ENCODE measurements around the gene MUC5AC.
"Not testable (repeated sequence)": the region's sequence is repeated elsewhere in the genome, so short reads cannot be mapped to it uniquely, and the experiment has no call there.

MUC5AC gene

GRCh38 chr11:1209371-1210057 is 51.8 kb downstream of the MUC5AC start:
- no peak for DNase-seq

- no peak for DNase-seq
Measured at GRCh38 chr11:1211838-1212237, 54.1 kb downstream of the MUC5AC start.

- DNase-seq: not testable (repeated sequence)
Measured at GRCh38 chr11:1215826-1216225, 58.1 kb downstream of the MUC5AC start.

- DNase-seq: no peak
Measured at GRCh38 chr11:1217151-1217550, 59.4 kb downstream of the MUC5AC start.

- DNase-seq: no peak
Measured at GRCh38 chr11:1218256-1218787, 60.6 kb downstream of the MUC5AC start.

GRCh38 chr11:1218788-1219445 is 61.2 kb downstream of the MUC5AC start:
- no peak for DNase-seq

- no peak for DNase-seq
Measured at GRCh38 chr11:1219446-1219833, 61.7 kb downstream of the MUC5AC start.

GRCh38 chr11:1219834-1220815 is 62.4 kb downstream of the MUC5AC start:
- DNase-seq: no peak

- DNase-seq: no peak
Measured at GRCh38 chr11:1220941-1221721, 63.4 kb downstream of the MUC5AC start.

GRCh38 chr11:1221848-1222311 is 64.1 kb downstream of the MUC5AC start:
- no peak for DNase-seq

- no peak for DNase-seq
Measured at GRCh38 chr11:1222491-1223345, 65.0 kb downstream of the MUC5AC start, which contains the start of gene MUC5B. Gene MUC5B, plus strand, starts transcription at chr11:1223066. Its CDS starts 58 bp downstream, at chr11:1223124.

GRCh38 chr11:1223346-1224110 is 65.8 kb downstream of the MUC5AC start:
- DNase-seq: no peak

- no peak for DNase-seq
Measured at GRCh38 chr11:1224111-1224490, 66.3 kb downstream of the MUC5AC start.

GRCh38 chr11:1224491-1225385 is 67.0 kb downstream of the MUC5AC start:
- no peak for DNase-seq

GRCh38 chr11:1225386-1226225 is 67.9 kb downstream of the MUC5AC start:
- DNase-seq: no peak

GRCh38 chr11:1226226-1226985 is 68.7 kb downstream of the MUC5AC start:
- no peak for DNase-seq

GRCh38 chr11:1226986-1227550 is 69.3 kb downstream of the MUC5AC start:
- DNase-seq: no peak

All from activated gamma-delta T cell (primary cell).